Measurements from ENCODE around the gene MYOM3.

Gene MYOM3

DNA sequence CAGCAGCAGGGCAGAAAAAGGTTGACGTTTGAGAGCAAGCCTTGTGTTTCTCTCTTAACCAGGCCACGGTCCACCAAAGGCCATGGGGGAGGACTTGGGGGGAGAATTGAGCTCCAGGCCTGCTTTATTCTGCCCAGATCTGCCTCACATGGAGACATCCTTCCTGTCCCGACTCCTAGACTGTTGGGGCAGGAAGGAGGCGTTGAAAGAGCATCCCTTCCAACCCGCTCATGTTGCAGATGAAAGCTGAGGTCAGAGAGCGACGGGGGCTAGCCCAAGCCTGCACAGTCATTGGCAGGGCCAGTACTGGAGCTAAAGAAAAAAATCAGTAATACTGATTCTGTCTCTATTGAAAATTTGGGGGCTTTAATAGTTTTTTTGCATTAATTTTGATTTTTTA is 46.6 kb downstream of the MYOM3 start:
- in situ Hi-C loops (cut with HindIII; ENCODE audit: low sequenced_read_pairs) = no loop called here
- no peak for TF ChIP-seq CTCF (IDR thresholded peaks at IDR 0.05; ENCODE audit: low read depth, low read length)
- no peak for DNase-seq (ENCODE audit: low read depth, low spot score)
- H3K4me3 ChIP-seq (ENCODE audit: low read depth, low read length) = no peak overlapping the region

GRCh38 chr1:24062221-24062620 is 49.7 kb downstream of the MYOM3 start:
- H3K4me3 ChIP-seq (ENCODE audit: low read depth, low read length) = no peak overlapping the region
- DNase-seq (ENCODE audit: low read depth, low spot score) = no peak
- in situ Hi-C loops (cut with HindIII; ENCODE audit: low sequenced_read_pairs) = no loop called here
- no peak for TF ChIP-seq CTCF (IDR thresholded peaks at IDR 0.05; ENCODE audit: low read depth, low read length)

GRCh38 chr1:24060482-24060881 is 51.5 kb downstream of the MYOM3 start:
- in situ Hi-C loops (cut with HindIII; ENCODE audit: low sequenced_read_pairs) = no loop called here
- no peak for TF ChIP-seq CTCF (IDR thresholded peaks at IDR 0.05; ENCODE audit: low read depth, low read length)
- no peak for DNase-seq (ENCODE audit: low read depth, low spot score)
- no peak overlapping the region for H3K4me3 ChIP-seq (ENCODE audit: low read depth, low read length)

DNA sequence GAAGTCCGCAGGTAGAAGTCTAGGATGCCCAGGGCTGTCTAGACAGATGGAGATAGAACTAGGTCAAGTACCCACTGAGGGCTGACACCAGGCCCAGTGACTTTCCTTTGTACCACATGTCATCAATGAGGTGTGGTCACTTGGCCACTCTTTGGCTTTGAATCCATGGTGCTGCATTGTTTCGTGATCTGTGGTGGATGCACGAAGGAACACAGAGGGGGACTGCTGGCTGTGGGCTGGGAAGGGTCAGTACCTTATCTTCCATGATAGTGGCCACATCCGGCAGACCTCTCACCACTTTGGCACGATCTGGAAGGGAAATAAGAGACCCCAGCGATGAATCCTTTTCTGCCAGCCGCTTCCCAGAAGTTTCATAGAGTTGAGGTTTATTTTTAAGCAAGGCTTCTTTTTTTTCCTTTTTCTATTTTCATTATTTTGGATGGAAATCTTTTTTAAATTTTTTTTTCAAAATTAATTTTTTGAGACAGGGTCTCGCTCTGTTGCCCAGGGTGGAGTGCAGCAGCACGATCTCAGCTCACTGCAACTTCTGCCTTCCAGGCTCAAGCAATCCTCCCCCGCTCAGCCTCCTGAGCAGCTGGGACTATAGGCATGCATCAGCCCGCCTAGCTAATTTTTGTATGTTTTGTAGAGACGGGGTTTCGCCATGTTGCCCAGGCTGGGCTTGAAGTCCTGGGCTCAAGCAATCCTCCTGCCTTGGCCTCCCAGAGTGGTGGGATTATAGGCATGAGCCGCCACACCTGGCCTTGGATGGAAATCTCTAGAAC is 53.1 kb downstream of the MYOM3 start:
- DNase-seq (ENCODE audit: low read depth, low spot score) = no peak
- no peak for TF ChIP-seq CTCF (IDR thresholded peaks at IDR 0.05; ENCODE audit: low read depth, low read length)
- no peak overlapping the region for H3K4me3 ChIP-seq (ENCODE audit: low read depth, low read length)
- in situ Hi-C loops (cut with HindIII; ENCODE audit: low sequenced_read_pairs) = no loop called here

GRCh38 chr1:24057171-24057570 is 54.8 kb downstream of the MYOM3 start:
- H3K4me3 ChIP-seq (ENCODE audit: low read depth, low read length) = no peak overlapping the region
- in situ Hi-C loops (cut with HindIII; ENCODE audit: low sequenced_read_pairs) = no loop called here
- no peak for DNase-seq (ENCODE audit: low read depth, low spot score)
- no peak for TF ChIP-seq CTCF (IDR thresholded peaks at IDR 0.05; ENCODE audit: low read depth, low read length)

- no peak for TF ChIP-seq CTCF (IDR thresholded peaks at IDR 0.05; ENCODE audit: low read depth, low read length)
- no peak for DNase-seq (ENCODE audit: low read depth, low spot score)
- in situ Hi-C loops (cut with HindIII; ENCODE audit: low sequenced_read_pairs) = no loop called here
- no peak overlapping the region for H3K4me3 ChIP-seq (ENCODE audit: low read depth, low read length)
Observed at GRCh38 chr1:24055681-24056080, 56.3 kb downstream of the MYOM3 start.
